Right ventricle myocardium inferior (tissue), 1 donor: ENCODE measurements around the gene VRK2. TPM values are rescaled to one million over a fixed set of nuclear protein-coding genes. Genes with fewer than 3 reads are reported as not detected.

ENCODE experiments used
- ATAC-seq: fragments of 200-7000 bp; cut with Tn5 transposase; one replicate; pipeline ENCODE4 v1.9.1; 2020; ENCODE audit warnings: mild to moderate bottlenecking, moderate library complexity
- DNase-seq: peaks from one replicate; pipeline ENCODE4 v3.0.0; 2021; ENCODE audit errors: missing footprints
- intact Hi-C: fragments of 100-400 bp; cut with DNase I; formaldehyde crosslinking; loops from one replicate; pipeline ENCODE4 v1.11.0; 2022
- total RNA-seq: library from RNA; stranded (reverse); fragmentation: NEBNext Ultra II Directional; extraction: Animal tissue kit (Norgen Biotek cat#: 25700); gene quantifications from one replicate; pipeline ENCODE4 v1.2.1, GENCODE V29; 2021
- donor health status: DM: no; HTN: yes; CAD: no; lungs with severe emphysema.

The VRK2 gene
- total RNA-seq, 1 donor from 2014 or later = 29.4 TPM

GRCh38 chr2:58195662-58196061, 149.1 kb downstream of the VRK2 start:
- intact Hi-C loops = no loop called here
- no peak for DNase-seq

GRCh38 chr2:58197894-58198293, 151.3 kb downstream of the VRK2 start:
- DNase-seq = no peak
- intact Hi-C loops = no loop called here
- no peak for ATAC-seq

More at GRCh38 chr2:58195662-58196061, 149.1 kb downstream of the VRK2 start:
- ATAC-seq = no peak

DNA sequence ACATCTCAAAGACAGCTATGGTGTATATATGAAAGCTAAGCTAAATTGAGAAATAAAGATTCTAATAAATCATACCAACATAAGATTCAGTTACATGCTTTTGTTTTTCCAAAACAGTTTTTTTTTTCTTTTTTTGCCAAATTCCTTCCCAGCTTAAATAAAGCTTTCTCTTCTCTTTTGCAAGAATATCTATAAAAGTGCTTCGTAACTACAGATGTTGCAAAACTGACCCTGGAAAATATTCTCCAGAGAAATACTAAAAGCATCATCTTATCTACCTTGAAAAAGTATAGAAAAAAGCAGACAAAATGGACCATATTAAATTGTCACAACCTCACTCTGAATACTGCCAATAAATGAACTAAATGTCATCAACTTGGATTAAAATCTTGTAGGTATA, 155.8 kb downstream of the VRK2 start:
- ATAC-seq = no peak
- intact Hi-C loops = no loop called here
- no peak for DNase-seq

GRCh38 chr2:58203018-58203417, 156.4 kb downstream of the VRK2 start:
- DNase-seq = no peak
- no peak for ATAC-seq
- intact Hi-C loops = no loop called here

- no peak for DNase-seq
- intact Hi-C loops = no loop called here
- ATAC-seq = no peak
These were observed 157.8 kb downstream of the VRK2 start for GRCh38 chr2:58204195-58204959.

- ATAC-seq (no peak), DNase-seq (no peak)
- intact Hi-C loops = no loop called here
These were observed 160.2 kb downstream of the VRK2 start for GRCh38 chr2:58206785-58207184.

DNA sequence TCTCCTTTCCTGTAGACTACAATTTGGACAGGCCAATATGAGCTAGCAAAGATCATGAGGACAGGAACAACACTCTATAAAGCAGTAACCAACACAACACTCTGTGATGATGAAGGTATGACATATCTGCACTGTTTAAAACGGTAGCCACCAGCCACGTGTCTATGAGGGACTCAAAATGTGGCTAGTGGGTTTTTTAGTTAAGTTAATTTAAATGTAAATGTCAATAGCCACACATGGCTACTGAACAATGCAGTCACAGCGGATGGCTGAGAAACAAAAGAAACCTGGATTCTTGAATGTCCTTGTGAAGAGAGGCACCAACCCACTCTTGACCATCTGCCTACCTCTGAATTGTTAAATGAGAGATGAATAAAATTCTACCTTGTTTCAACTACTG, 160.6 kb downstream of the VRK2 start:
- ATAC-seq = no peak
- DNase-seq = no peak
- intact Hi-C loops = no loop called here

Other genes with a start within 250 kb of the VRK2 start
- gene FANCL, start 194.5 kb downstream of the VRK2 start, total RNA-seq = 10.4 TPM